Omental fat pad (tissue), 4 donors: ENCODE data around the gene SERPINB12. TPM values are rescaled to one million over a fixed set of nuclear protein-coding genes. Genes with fewer than 3 reads are reported as not detected.

Experiments
- ATAC-seq: fragments of 150-250 bp; one replicate; pipeline ENCODE4 v1.9.1; 2016; ENCODE audit warnings: mild to moderate bottlenecking, moderate library complexity; ENCODE audit not compliant: low FRiP score
- DNase-seq: peaks from one replicate; pipeline ENCODE4 v3.0.0-alpha.2; 2019; ENCODE audit warnings: low spot score
- total RNA-seq, 4 donors: library from RNA; depleted of rRNA; stranded (reverse); fragments of >200 nt; gene quantifications; one replicate each; pipeline ENCODE4 v1.1.0, GENCODE V29; 2016
- TF ChIP-seq, protein P1 (sequence below), 3 donors: fragments of 450-650 bp; IDR thresholded peaks; one replicate each; pipeline ENCODE4 v1.5.1; 2016 to 2017; ENCODE audit warnings: antibody characterized with exemption in 3 of 3, mild to moderate bottlenecking in 3 of 3, moderate library complexity in 2 of 3

SERPINB12 gene
- total RNA-seq, 4 donors from 2014 or later, result not detected

- TF ChIP-seq, protein P1, sequence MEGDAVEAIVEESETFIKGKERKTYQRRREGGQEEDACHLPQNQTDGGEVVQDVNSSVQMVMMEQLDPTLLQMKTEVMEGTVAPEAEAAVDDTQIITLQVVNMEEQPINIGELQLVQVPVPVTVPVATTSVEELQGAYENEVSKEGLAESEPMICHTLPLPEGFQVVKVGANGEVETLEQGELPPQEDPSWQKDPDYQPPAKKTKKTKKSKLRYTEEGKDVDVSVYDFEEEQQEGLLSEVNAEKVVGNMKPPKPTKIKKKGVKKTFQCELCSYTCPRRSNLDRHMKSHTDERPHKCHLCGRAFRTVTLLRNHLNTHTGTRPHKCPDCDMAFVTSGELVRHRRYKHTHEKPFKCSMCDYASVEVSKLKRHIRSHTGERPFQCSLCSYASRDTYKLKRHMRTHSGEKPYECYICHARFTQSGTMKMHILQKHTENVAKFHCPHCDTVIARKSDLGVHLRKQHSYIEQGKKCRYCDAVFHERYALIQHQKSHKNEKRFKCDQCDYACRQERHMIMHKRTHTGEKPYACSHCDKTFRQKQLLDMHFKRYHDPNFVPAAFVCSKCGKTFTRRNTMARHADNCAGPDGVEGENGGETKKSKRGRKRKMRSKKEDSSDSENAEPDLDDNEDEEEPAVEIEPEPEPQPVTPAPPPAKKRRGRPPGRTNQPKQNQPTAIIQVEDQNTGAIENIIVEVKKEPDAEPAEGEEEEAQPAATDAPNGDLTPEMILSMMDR (IDR thresholded peaks at IDR 0.05), result no peak
- DNase-seq, result no peak
- peak; percentile 67 for ATAC-seq
Measured at GRCh38 chr18:63545000-63545399, 2.8 kb downstream of the SERPINB12 start.

DNA sequence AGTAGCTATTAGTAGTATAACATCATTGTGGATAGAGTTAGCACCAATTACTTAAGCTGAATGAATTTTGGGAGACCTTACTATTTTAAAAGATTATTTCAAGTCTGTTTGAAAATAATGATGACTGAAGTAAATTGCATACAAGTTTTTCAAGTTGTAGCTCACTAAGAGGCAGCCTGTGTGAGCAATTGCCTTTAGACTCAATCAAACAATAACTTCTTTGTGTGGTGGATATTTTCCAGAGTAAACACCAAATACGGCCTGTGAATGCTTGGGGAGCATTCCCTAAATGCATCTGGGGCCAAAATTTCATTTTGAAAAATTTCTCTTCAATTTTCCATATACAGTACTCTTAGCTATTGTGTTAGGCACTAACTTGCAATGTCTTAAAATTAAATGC lies 7.9 kb downstream of the SERPINB12 start:
- no peak for DNase-seq
- ATAC-seq, result no peak
- TF ChIP-seq, protein P1 (IDR thresholded peaks at IDR 0.05), result no peak

DNA sequence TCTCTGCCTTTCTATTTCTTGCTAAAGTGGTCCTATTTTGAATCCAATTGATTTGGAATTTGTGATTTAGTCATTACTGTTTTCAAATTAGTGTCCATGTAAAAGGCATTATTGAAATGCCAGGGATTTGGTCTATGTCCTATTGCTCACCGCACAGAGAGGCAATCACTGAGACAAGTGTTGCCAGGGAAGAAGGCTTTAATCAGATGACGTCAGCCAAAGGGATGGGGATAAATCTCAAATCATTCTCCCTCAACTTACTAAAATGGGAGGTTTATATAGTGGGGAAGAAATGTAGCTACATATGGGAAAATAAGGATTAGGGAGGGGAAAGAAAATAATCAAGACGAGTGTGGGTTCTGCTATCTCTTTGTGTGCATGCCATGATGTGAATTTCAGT lies 9.6 kb downstream of the SERPINB12 start:
- ATAC-seq, result no peak
- no peak for DNase-seq
- TF ChIP-seq, protein P1 (IDR thresholded peaks at IDR 0.05), result no peak

GRCh38 chr18:63552581-63552980 lies 10.4 kb downstream of the SERPINB12 start:
- DNase-seq (no peak), ATAC-seq (peak; percentile 11)
- TF ChIP-seq, protein P1 (IDR thresholded peaks at IDR 0.05), result no peak

GRCh38 chr18:63553081-63553480 lies 10.9 kb downstream of the SERPINB12 start:
- TF ChIP-seq, protein P1 (IDR thresholded peaks at IDR 0.05), result no peak
- ATAC-seq, result peak; percentile 98
- no peak for DNase-seq

GRCh38 chr18:63559567-63560491 lies 17.7 kb downstream of the SERPINB12 start:
- TF ChIP-seq, protein P1 (IDR thresholded peaks at IDR 0.05), result no peak
- no peak for ATAC-seq

DNA sequence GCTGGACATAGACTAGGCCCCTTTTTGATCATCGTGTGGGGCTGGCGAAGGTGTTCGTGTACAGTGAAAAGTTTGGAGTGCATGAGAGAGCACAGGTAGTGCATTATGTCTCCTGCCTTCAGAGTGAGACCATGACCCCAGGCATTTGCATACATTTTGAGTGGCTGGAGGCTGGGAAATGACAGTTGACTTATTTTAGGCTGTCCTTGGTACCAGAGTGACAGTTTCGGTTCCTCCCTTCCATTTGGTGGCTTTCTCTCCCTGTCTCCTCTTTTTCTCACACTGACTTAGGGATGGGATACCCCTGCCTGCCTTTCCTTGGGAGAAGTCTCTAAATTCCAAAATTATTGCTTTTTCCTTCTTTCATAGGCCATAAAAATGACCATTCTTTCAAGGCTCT lies 20.1 kb downstream of the SERPINB12 start:
- no peak for ATAC-seq
- TF ChIP-seq, protein P1 (IDR thresholded peaks at IDR 0.05), result no peak
- DNase-seq, result no peak

More at GRCh38 chr18:63559567-63560491, 17.7 kb downstream of the SERPINB12 start:
- no peak for DNase-seq
